Activated CD8-positive, alpha-beta T cell treated with anti-CD3 and anti-CD28 coated beads, Interleukin-2, amount 10 ng/mL, durations not matched to agents 7 days and 5 days (primary cell): Measurements from ENCODE around the gene PTPRK. TPM values are rescaled to one million over a fixed set of nuclear protein-coding genes. Genes with fewer than 3 reads are reported as not detected.
"Not testable (repeated sequence)": the region's sequence is repeated elsewhere in the genome, so short reads cannot be mapped to it uniquely, and the experiment has no call there.

Source experiments
- ATAC-seq: fragments of 150-1000 bp; cut with Tn5 transposase; one replicate; pipeline ENCODE4 v1.10.0; 2021; ENCODE audit warnings: moderate library complexity
- CTCF ChIA-PET: fragments of 350-600 bp; sonication (Branson Sonifier 250); formaldehyde crosslinking; loops from one replicate; lab custom pipeline; 2021; ENCODE audit warnings: antibody characterized with exemption; lab: Charles Lee
- POLR2A ChIA-PET: fragments of 350-600 bp; sonication (Branson Sonifier 250); formaldehyde crosslinking; loops from one replicate; lab custom pipeline; 2021; ENCODE audit warnings: antibody characterized with exemption; lab: Charles Lee
- DNase-seq: peaks from one replicate; pipeline ENCODE4 v3.0.0-alpha.2; 2020
- H3K27ac Mint-ChIP-seq: one replicate; pipeline ENCODE4 v1.8.0; 2021; ENCODE audit warnings: mild to moderate bottlenecking, mixed read lengths
- H3K27me3 Mint-ChIP-seq: one replicate; pipeline ENCODE4 v1.8.0; 2021; ENCODE audit warnings: low read depth, mixed read lengths
- H3K36me3 Mint-ChIP-seq: one replicate; pipeline ENCODE4 v1.8.0; 2021; ENCODE audit warnings: low read depth, mixed read lengths
- H3K4me1 Mint-ChIP-seq: one replicate; pipeline ENCODE4 v1.8.0; 2021; ENCODE audit warnings: low read depth, mixed read lengths
- H3K4me3 Mint-ChIP-seq: one replicate; pipeline ENCODE4 v1.8.0; 2021; ENCODE audit warnings: mild to moderate bottlenecking, mixed read lengths
- H3K9me3 Mint-ChIP-seq: one replicate; pipeline ENCODE4 v1.8.0; 2022; ENCODE audit warnings: mixed read lengths; ENCODE audit not compliant: insufficient read depth
- total RNA-seq, 2 experiments: library from RNA; stranded (reverse); gene quantifications; one replicate each; pipeline ENCODE4 v1.2.3, GENCODE V29; 2021

The PTPRK gene
- total RNA-seq, 2 experiments from 2014 or later: 3.1 to 3.6 TPM

GRCh38 chr6:128000363-128000762, 520.0 kb downstream of the PTPRK start:
- peaks cover 5% of the 10 kb centered on the region for H3K9me3 Mint-ChIP-seq
- H3K4me3 Mint-ChIP-seq: no peak overlapping the region
- ChIA-PET CTCF (interaction anchor here (0.6 to 1.2 kb wide), 3 partner anchors 10 to 15 kb away, joined by 3 to 4 read pairs (median 4); no protein-coding TSS in a partner anchor), POLR2A (no interaction called here)
- H3K27ac Mint-ChIP-seq: no peak overlapping the region
- H3K36me3 Mint-ChIP-seq: peaks cover 22% of the 10 kb centered on the region
- ATAC-seq (no peak), DNase-seq (no peak)
- peaks cover 51% of the 10 kb centered on the region for H3K4me1 Mint-ChIP-seq
- no peaks in the 10 kb centered on the region for H3K27me3 Mint-ChIP-seq

GRCh38 chr6:127998985-127999384, 521.4 kb downstream of the PTPRK start:
- POLR2A ChIA-PET: no interaction called here
- ATAC-seq: no peak
- CTCF ChIA-PET: no interaction called here
- Mint-ChIP-seq H3K36me3 (peaks cover 20% of the 10 kb centered on the region), H3K27me3 (no peaks in the 10 kb centered on the region), H3K4me3 (no peak overlapping the region), H3K9me3 (peaks cover 5% of the 10 kb centered on the region), H3K27ac (no peak overlapping the region), H3K4me1 (peaks cover 56% of the 10 kb centered on the region)
- no peak for DNase-seq

GRCh38 chr6:127997496-127998164, 522.8 kb downstream of the PTPRK start:
- H3K27ac Mint-ChIP-seq: peak overlapping the region; percentile 86
- peaks cover 16% of the 10 kb centered on the region for H3K36me3 Mint-ChIP-seq
- ChIA-PET CTCF (interaction anchor here (0.5 kb wide), 1 partner anchor 90 kb away, joined by 3 read pairs; no protein-coding TSS in a partner anchor), POLR2A (interaction anchor here (0.7 kb wide), 1 partner anchor 97 kb away, joined by 3 read pairs; the partner anchor contains the start of gene THEMIS)
- ATAC-seq (no peak), DNase-seq (no peak)
- H3K4me1 Mint-ChIP-seq: peaks cover 56% of the 10 kb centered on the region
- no peaks in the 10 kb centered on the region for H3K27me3 Mint-ChIP-seq
- H3K4me3 Mint-ChIP-seq: peak overlapping the region; percentile 70
- H3K9me3 Mint-ChIP-seq: peaks cover 5% of the 10 kb centered on the region

GRCh38 chr6:127996925-127997324, 523.5 kb downstream of the PTPRK start:
- CTCF ChIA-PET: no interaction called here
- Mint-ChIP-seq H3K9me3 (peaks cover 5% of the 10 kb centered on the region), H3K36me3 (peaks cover 16% of the 10 kb centered on the region), H3K27ac (peak overlapping the region; percentile 86), H3K4me3 (peak overlapping the region; percentile 70), H3K27me3 (no peaks in the 10 kb centered on the region), H3K4me1 (peaks cover 60% of the 10 kb centered on the region)
- DNase-seq (no peak), ATAC-seq (no peak)
- POLR2A ChIA-PET: no interaction called here

- Mint-ChIP-seq H3K4me3 (peak overlapping the region; percentile 56), H3K4me1 (peaks cover 48% of the 10 kb centered on the region), H3K27ac (peak overlapping the region; percentile 53), H3K9me3 (no peaks in the 10 kb centered on the region), H3K27me3 (no peaks in the 10 kb centered on the region), H3K36me3 (peaks cover 14% of the 10 kb centered on the region)
- ChIA-PET CTCF (interaction anchor here (0.6 to 1.3 kb wide), 3 partner anchors 13 to 336 kb away, joined by 3 to 4 read pairs (median 3); no protein-coding TSS in a partner anchor), POLR2A (interaction anchor here (1.3 kb wide), 2 partner anchors 11 to 91 kb away, joined by 5 read pairs; partner anchors contain the start of gene THEMIS)
- ATAC-seq: peak; percentile 58
- no peak for DNase-seq
Measured at GRCh38 chr6:127992144-127992543, 528.3 kb downstream of the PTPRK start.

GRCh38 chr6:127990074-127990473, 530.3 kb downstream of the PTPRK start:
- ATAC-seq (peak; percentile 32), DNase-seq (no peak)
- Mint-ChIP-seq H3K36me3 (peaks cover 20% of the 10 kb centered on the region), H3K4me1 (peaks cover 43% of the 10 kb centered on the region), H3K27me3 (no peaks in the 10 kb centered on the region), H3K4me3 (peak overlapping the region; percentile 0), H3K27ac (peak overlapping the region; percentile 57), H3K9me3 (no peaks in the 10 kb centered on the region)
- POLR2A ChIA-PET: no interaction called here
- CTCF ChIA-PET: interaction anchor here (0.9 to 1.8 kb wide), 4 partner anchors 10 to 135 kb away, joined by 3 to 7 read pairs (median 4); no protein-coding TSS in a partner anchor

GRCh38 chr6:127980996-127981395, 539.4 kb downstream of the PTPRK start:
- peak overlapping the region; percentile 50 for H3K27ac Mint-ChIP-seq
- peaks cover 64% of the 10 kb centered on the region for H3K4me1 Mint-ChIP-seq
- ChIA-PET POLR2A (interaction anchor here (1.1 to 1.3 kb wide), 3 partner anchors 9 to 87 kb away, joined by 3 to 5 read pairs (median 4); no protein-coding TSS in a partner anchor), CTCF (interaction anchor here (0.6 to 1.9 kb wide), 5 partner anchors 8 to 347 kb away, joined by 3 to 7 read pairs (median 3); no protein-coding TSS in a partner anchor)
- DNase-seq: no peak
- H3K9me3 Mint-ChIP-seq: no peaks in the 10 kb centered on the region
- H3K36me3 Mint-ChIP-seq: peaks cover 56% of the 10 kb centered on the region
- H3K27me3 Mint-ChIP-seq: no peaks in the 10 kb centered on the region
- no peak for ATAC-seq
- peak overlapping the region; percentile 42 for H3K4me3 Mint-ChIP-seq

- ATAC-seq (peak; percentile 49), DNase-seq (peak; percentile 62)
- ChIA-PET POLR2A (interaction anchor here (0.8 to 2.1 kb wide), 5 partner anchors 8 to 77 kb away, joined by 3 to 11 read pairs (median 9); partner anchors contain the start of gene THEMIS), CTCF (interaction anchor here (1.1 to 5.1 kb wide), 10 partner anchors 10 to 699 kb away, joined by 3 to 25 read pairs (median 8); partner anchors contain the start of gene THEMIS)
- peaks cover 63% of the 10 kb centered on the region for H3K4me1 Mint-ChIP-seq
- not testable (repeated sequence) for H3K9me3 Mint-ChIP-seq, H3K27me3 Mint-ChIP-seq
- peak overlapping the region; percentile 81 for H3K4me3 Mint-ChIP-seq
- peak overlapping the region; percentile 80 for H3K27ac Mint-ChIP-seq
- H3K36me3 Mint-ChIP-seq: peaks cover 64% of the 10 kb centered on the region
Measured at GRCh38 chr6:127978185-127978584, 542.2 kb downstream of the PTPRK start.

- DNase-seq (no peak), ATAC-seq (no peak)
- H3K27me3 Mint-ChIP-seq: no peaks in the 10 kb centered on the region
- ChIA-PET CTCF (interaction anchor here (0.9 to 5.1 kb wide), 6 partner anchors 8 to 121 kb away, joined by 3 to 25 read pairs (median 5); partner anchors contain the start of gene THEMIS), POLR2A (interaction anchor here (0.7 to 2.1 kb wide), 2 partner anchors 26 to 83 kb away, joined by 3 to 9 read pairs; no protein-coding TSS in a partner anchor)
- peak overlapping the region; percentile 58 for H3K27ac Mint-ChIP-seq
- no peaks in the 10 kb centered on the region for H3K9me3 Mint-ChIP-seq
- peaks cover 67% of the 10 kb centered on the region for H3K4me1 Mint-ChIP-seq
- no peak overlapping the region for H3K4me3 Mint-ChIP-seq
- peaks cover 59% of the 10 kb centered on the region for H3K36me3 Mint-ChIP-seq
Measured at GRCh38 chr6:127976796-127977195, 543.6 kb downstream of the PTPRK start.

GRCh38 chr6:127976111-127976510, 544.3 kb downstream of the PTPRK start:
- Mint-ChIP-seq H3K27ac (no peak overlapping the region), H3K9me3 (no peaks in the 10 kb centered on the region), H3K4me1 (peaks cover 68% of the 10 kb centered on the region), H3K36me3 (peaks cover 54% of the 10 kb centered on the region), H3K4me3 (no peak overlapping the region), H3K27me3 (no peaks in the 10 kb centered on the region)
- POLR2A ChIA-PET: no interaction called here
- ATAC-seq (no peak), DNase-seq (no peak)
- CTCF ChIA-PET: interaction anchor here (1.4 to 5.1 kb wide), 2 partner anchors 31 to 76 kb away, joined by 3 to 18 read pairs; partner anchors contain the start of gene THEMIS

GRCh38 chr6:127972815-127973214, 547.6 kb downstream of the PTPRK start:
- DNase-seq (no peak), ATAC-seq (no peak)
- H3K27ac Mint-ChIP-seq: peak overlapping the region; percentile 97
- POLR2A ChIA-PET: interaction anchor here (0.8 to 6.9 kb wide), 6 partner anchors 22 to 73 kb away, joined by 3 to 55 read pairs (median 6); partner anchors contain the start of gene THEMIS
- CTCF ChIA-PET: interaction anchor here (0.7 to 6.0 kb wide), 14 partner anchors 9 to 118 kb away, joined by 3 to 50 read pairs (median 4); partner anchors contain the start of gene THEMIS
- H3K4me3 Mint-ChIP-seq: peak overlapping the region; percentile 76
- H3K36me3 Mint-ChIP-seq: peaks cover 37% of the 10 kb centered on the region
- H3K9me3 Mint-ChIP-seq: peaks cover 3% of the 10 kb centered on the region
- H3K27me3 Mint-ChIP-seq: no peaks in the 10 kb centered on the region
- peaks cover 75% of the 10 kb centered on the region for H3K4me1 Mint-ChIP-seq
